Measurements from ENCODE around the gene MED12. TPM values are rescaled to one million over a fixed set of nuclear protein-coding genes. Genes with fewer than 3 reads are reported as not detected.
"Not testable (repeated sequence)": the region's sequence is repeated elsewhere in the genome, so short reads cannot be mapped to it uniquely, and the experiment has no call there.

The MED12 gene
- total RNA-seq, 3 donors from 2014 or later = 32.1 to 34.7 (median 33.9) TPM

DNA sequence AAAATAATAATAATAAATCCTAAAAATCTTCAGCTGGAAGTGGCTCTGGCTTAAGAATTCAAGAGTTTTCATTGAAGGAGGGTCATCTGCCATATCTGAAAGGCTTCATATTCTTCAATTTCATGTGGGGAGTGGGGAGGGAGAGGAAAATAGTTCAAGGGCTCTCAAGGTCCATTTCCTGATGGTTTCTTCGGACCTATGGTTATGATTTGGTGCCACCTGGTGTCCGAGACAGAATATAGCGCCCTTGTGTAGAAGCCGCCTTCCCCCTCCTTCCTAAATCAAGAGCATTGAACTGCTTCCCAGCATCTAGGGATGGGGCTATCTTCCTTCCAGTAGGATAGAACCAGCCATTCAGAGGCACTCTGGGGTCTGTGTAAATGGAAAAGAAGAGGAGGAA, 60.5 kb downstream of the MED12 start:
- Histone ChIP-seq H3K4me3 (no peak overlapping the region), H3K4me1 (no peaks in the 10 kb centered on the region), H3K27ac (peak overlapping the region in 1 of 2 donors; percentile 43), H3K27me3 (peaks cover 0 to 32% of the 10 kb centered on the region in 2 donors), H3K36me3 (no peaks in the 10 kb centered on the region), H3K9me3 (no peaks in the 10 kb centered on the region)
- DNase-seq (ENCODE audit: low spot score in 2 of 2) = peak in 1 of 2 donors; percentile 48
- TF ChIP-seq POLR2AphosphoS5 (IDR thresholded peaks at IDR 0.05) (no peak), POLR2A (IDR thresholded peaks at IDR 0.05) (no peak)
- TF ChIP-seq, protein P1, sequence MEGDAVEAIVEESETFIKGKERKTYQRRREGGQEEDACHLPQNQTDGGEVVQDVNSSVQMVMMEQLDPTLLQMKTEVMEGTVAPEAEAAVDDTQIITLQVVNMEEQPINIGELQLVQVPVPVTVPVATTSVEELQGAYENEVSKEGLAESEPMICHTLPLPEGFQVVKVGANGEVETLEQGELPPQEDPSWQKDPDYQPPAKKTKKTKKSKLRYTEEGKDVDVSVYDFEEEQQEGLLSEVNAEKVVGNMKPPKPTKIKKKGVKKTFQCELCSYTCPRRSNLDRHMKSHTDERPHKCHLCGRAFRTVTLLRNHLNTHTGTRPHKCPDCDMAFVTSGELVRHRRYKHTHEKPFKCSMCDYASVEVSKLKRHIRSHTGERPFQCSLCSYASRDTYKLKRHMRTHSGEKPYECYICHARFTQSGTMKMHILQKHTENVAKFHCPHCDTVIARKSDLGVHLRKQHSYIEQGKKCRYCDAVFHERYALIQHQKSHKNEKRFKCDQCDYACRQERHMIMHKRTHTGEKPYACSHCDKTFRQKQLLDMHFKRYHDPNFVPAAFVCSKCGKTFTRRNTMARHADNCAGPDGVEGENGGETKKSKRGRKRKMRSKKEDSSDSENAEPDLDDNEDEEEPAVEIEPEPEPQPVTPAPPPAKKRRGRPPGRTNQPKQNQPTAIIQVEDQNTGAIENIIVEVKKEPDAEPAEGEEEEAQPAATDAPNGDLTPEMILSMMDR (IDR thresholded peaks at IDR 0.05) = peak; percentile 47 to 65 (median 52)
- intact Hi-C loops (cut with DNase I; ENCODE audit: low total_unique reads) = no loop called here

DNA sequence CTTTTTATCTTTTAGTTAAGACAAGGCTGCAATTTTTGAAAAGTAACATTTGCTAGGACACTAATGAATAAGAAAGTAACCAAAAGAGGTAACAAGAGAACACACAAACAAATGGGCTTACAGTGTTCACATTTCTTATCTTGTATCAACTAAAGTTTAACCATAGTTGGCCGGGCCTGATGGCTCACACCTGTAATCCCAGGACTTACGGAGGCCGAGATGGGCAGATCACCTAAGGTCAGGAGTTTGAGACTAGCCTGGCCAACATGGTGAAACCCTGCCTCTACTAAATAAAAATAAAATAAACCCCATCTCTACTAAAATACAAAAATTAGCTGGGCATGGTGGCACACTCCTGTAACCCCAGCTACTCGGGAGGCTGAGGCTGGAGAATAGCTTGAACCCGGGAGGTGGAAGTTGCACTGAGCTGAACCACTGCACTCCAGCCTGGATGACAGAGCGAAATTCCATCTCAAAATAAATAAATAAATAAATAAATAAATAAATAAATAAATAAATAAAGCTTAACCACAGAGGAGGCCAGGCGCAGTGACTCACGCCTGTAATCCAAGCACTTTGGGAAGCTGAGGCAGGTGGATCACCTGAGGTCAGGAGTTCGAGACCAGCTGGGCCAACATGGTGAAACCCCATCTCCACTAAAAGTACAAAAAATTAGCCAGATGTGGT, 62.3 kb downstream of the MED12 start:
- H3K4me1 ChIP-seq; H3K36me3 ChIP-seq; DNase-seq (ENCODE audit: low spot score in 2 of 2); H3K4me3 ChIP-seq; H3K9me3 ChIP-seq; intact Hi-C loops (cut with DNase I; ENCODE audit: low total_unique reads); H3K27ac ChIP-seq: not testable (repeated sequence)
- H3K27me3 ChIP-seq = peaks cover 0 to 33% of the 10 kb centered on the region in 2 donors

DNA sequence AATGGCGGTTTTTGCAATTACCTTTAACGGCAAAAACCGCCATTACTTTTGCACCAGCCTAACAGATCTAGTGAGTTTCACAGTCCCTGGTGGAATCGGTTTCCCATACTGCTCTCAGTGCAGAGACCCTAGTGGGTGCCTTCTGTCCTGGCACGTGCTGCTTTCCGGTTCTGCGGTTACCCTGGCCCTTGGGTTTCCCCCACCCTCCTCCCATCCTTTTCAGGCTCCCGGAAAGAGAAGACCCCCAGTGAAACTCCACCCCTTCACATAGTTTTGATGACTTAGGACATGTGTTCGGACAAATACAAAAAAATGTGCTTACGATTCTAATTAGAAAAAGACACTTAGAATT, 63.1 kb downstream of the MED12 start:
- DNase-seq (ENCODE audit: low spot score in 2 of 2) = no peak
- Histone ChIP-seq H3K4me3 (peak overlapping the region; percentile 42 to 66 (median 52)), H3K36me3 (no peaks in the 10 kb centered on the region), H3K4me1 (no peaks in the 10 kb centered on the region), H3K27ac (peak overlapping the region; percentile 89 to 90), H3K27me3 (peaks cover 0 to 33% of the 10 kb centered on the region in 2 donors), H3K9me3 (no peaks in the 10 kb centered on the region)
- TF ChIP-seq, protein P1 (IDR thresholded peaks at IDR 0.05) = no peak
- TF ChIP-seq POLR2A (IDR thresholded peaks at IDR 0.05) (no peak), POLR2AphosphoS5 (IDR thresholded peaks at IDR 0.05) (no peak)
- intact Hi-C loops (cut with DNase I; ENCODE audit: low total_unique reads) = no loop called here

DNA sequence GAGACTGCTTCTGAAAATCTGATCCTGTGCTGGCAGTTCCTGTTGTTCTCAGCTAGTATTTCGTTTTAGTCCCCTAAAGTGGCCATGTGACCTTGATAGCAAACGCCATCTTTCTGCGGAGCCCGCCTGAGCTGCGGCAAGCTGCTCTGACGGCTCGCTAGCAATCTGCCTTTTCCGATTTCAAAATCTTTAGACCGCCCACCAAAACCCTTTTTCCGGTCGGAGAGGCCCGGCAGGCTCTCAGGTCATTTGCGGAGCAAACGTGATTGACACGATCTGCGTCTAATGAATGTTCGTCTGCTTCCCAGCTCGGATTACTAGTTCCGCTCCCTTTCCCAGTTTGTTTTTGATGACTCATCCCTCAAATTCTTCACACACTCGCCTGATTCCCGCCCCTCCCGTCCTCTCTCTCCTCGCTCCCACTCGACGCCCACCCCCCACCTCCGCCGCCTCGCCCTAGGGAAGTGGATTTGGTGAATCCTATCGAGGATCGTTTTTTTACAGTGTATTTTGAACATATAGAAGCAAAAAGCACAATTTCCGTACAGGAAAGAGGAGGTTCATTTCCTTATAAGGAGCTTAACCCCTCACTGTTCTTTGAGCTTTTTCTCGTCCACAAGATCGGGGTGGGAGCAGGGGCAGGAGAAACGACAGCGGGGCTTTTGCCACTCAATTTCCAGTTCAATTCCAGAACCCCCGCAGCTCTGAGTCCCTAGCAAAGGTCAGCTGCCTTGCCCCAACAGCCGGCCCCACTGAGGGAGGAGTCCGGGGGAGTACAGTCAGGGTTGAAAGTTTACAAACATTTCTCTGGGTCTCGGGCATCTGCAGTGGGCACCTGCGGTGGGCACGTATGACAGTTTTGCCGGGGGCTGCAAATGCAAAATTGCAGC, 63.8 kb downstream of the MED12 start:
- Histone ChIP-seq H3K36me3 (no peaks in the 10 kb centered on the region), H3K27me3 (peaks cover 0 to 33% of the 10 kb centered on the region in 2 donors), H3K4me3 (peak overlapping the region; percentile 42 to 66 (median 52)), H3K9me3 (no peaks in the 10 kb centered on the region), H3K4me1 (no peaks in the 10 kb centered on the region), H3K27ac (peak overlapping the region; percentile 89 to 90)
- DNase-seq (ENCODE audit: low spot score in 2 of 2) = peak; percentile 70 to 88
- TF ChIP-seq POLR2A (IDR thresholded peaks at IDR 0.05) = peak; percentile 57
- TF ChIP-seq, protein P1 (IDR thresholded peaks at IDR 0.05) = no peak
- TF ChIP-seq POLR2AphosphoS5 (IDR thresholded peaks at IDR 0.05) = peak in 2 of 3 donors; percentile 51 to 76
- intact Hi-C loops (cut with DNase I; ENCODE audit: low total_unique reads) = no loop called here

DNA sequence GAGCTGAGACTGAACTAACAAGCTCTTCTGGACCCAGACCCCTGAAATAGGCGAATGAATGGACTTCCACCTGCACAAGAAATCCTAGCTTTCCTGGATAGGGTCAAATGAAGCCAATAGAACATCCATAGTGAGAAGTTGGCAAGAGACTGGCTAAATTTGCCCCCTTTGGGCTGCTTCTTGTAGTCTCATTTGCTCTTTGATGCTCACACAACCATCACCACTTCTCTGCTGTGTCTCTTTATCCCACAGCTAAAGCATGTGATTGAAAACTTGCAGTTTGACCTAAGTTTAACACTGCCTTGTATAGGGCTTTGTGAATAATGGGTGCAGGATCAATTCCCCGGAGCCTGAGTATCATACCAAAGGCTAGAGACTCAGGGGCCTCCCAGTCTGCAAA, 64.5 kb downstream of the MED12 start:
- Histone ChIP-seq H3K27me3 (peaks cover 0 to 33% of the 10 kb centered on the region in 2 donors), H3K36me3 (no peaks in the 10 kb centered on the region), H3K9me3 (no peaks in the 10 kb centered on the region), H3K4me1 (no peaks in the 10 kb centered on the region), H3K27ac (peak overlapping the region; percentile 86 to 90), H3K4me3 (peak overlapping the region; percentile 42 to 66 (median 52))
- DNase-seq (ENCODE audit: low spot score in 2 of 2) = no peak
- intact Hi-C loops (cut with DNase I; ENCODE audit: low total_unique reads) = no loop called here
- no peak for TF ChIP-seq POLR2AphosphoS5 (IDR thresholded peaks at IDR 0.05)
- TF ChIP-seq, protein P1 (IDR thresholded peaks at IDR 0.05) = no peak
- no peak for TF ChIP-seq POLR2A (IDR thresholded peaks at IDR 0.05)

Measured in breast epithelium (tissue), 4 donors.